ENCODE measurements around the gene FMO5.

DNA sequence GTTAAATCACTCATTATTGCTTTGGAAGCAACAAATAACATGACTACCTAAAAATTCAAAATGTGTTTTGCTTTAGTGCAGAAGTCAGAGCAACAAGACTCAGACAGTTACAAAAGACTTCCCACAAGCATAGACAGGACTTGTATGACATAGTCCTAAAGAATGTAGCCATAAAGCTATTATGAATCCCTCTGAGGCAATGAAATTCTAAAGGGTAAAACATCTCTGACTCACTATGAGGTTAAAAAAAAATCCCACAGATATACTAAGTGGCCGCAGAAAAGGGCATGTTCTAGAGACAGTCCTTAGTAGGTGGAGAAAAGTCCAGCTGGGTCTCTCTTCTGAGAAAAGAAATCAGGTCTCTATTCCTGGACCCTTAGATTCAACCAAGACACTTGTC lies 57.8 kb downstream of the FMO5 start:
- TF ChIP-seq, protein P1, sequence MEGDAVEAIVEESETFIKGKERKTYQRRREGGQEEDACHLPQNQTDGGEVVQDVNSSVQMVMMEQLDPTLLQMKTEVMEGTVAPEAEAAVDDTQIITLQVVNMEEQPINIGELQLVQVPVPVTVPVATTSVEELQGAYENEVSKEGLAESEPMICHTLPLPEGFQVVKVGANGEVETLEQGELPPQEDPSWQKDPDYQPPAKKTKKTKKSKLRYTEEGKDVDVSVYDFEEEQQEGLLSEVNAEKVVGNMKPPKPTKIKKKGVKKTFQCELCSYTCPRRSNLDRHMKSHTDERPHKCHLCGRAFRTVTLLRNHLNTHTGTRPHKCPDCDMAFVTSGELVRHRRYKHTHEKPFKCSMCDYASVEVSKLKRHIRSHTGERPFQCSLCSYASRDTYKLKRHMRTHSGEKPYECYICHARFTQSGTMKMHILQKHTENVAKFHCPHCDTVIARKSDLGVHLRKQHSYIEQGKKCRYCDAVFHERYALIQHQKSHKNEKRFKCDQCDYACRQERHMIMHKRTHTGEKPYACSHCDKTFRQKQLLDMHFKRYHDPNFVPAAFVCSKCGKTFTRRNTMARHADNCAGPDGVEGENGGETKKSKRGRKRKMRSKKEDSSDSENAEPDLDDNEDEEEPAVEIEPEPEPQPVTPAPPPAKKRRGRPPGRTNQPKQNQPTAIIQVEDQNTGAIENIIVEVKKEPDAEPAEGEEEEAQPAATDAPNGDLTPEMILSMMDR (conservative IDR thresholded peaks at IDR 0.05; ENCODE audit: low read depth, low read length) = no peak
- no peak for TF ChIP-seq EZH2 (IDR thresholded peaks at IDR 0.05; ENCODE audit: low read length, unreplicated experiment)
